ENCODE data around the gene THRB.

The THRB gene

DNA sequence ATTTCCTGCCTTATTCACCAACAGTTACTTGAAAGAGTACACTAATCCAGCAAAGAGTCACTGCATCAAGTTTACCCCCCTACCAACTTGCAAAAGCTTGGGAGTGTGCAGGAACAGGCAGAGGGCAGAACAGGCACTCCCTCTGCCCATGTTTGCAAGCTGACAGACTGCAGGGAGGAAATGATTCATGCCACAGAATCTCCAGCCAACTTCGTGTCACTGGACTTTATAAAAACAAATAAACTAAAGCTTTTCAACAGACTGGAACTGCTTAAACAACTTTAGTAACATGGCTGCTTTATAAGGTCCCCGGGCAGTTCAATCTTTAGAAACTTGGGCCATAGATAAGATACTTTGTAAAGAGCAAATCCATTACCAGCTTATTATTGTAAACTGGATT lies 129.5 kb downstream of the THRB start:
- H3K36me3 Mint-ChIP-seq (ENCODE audit: low read depth), result no peaks in the 10 kb centered on the region
- H3K4me3 Mint-ChIP-seq, result no peak overlapping the region

DNA sequence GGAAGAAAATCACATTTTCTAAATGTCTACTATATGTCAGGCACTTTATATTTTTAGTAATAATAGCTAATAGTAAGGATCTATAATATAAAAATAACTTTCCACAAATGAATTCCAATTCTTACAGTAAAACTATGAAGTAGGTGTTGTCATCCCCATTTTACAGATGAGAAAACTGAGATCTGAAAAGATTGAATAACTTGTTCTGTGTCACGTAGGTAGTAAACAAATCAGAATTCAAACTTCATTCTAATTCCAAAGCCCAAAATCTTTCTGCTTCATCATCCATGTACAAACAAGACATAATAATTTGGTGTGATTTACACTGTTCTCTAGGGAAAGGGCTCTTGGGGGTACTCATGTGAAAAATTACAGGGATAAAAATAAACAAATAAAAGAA lies 130.3 kb downstream of the THRB start:
- no peak for DNase-seq
- no peak overlapping the region for H3K27ac Mint-ChIP-seq
- H3K36me3 Mint-ChIP-seq (ENCODE audit: low read depth), result no peaks in the 10 kb centered on the region
- no peaks in the 10 kb centered on the region for H3K27me3 Mint-ChIP-seq
- no peaks in the 10 kb centered on the region for H3K4me1 Mint-ChIP-seq (ENCODE audit: low read depth)
- no peaks in the 10 kb centered on the region for H3K9me3 Mint-ChIP-seq
- no peak overlapping the region for H3K4me3 Mint-ChIP-seq

More for the DNA sequence above, 129.5 kb downstream of the THRB start:
- DNase-seq, result no peak
- Mint-ChIP-seq H3K27me3 (no peaks in the 10 kb centered on the region), H3K9me3 (no peaks in the 10 kb centered on the region), H3K4me1 (ENCODE audit: low read depth) (no peaks in the 10 kb centered on the region), H3K27ac (no peak overlapping the region)

DNA sequence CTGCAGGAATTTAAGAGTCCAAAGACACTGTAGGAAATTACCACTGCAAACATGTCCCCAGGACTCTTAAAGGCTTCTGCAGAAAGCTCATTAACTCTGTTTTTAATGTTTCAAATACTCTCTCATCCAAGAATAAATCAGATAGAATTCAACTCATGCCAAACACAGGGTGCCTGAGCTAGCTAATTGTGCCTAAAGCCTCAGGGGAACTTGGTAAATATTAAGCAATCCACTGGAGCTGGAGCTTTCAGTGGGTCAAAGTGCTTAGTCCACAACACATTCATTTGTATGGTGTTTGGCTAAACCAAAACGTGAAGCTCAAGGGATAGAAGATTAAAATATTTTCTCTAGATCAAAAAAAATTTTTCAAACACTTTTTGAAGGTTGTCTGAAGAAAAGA lies 131.4 kb downstream of the THRB start:
- H3K9me3 Mint-ChIP-seq, result no peaks in the 10 kb centered on the region
- no peaks in the 10 kb centered on the region for H3K36me3 Mint-ChIP-seq (ENCODE audit: low read depth)
- no peak overlapping the region for H3K27ac Mint-ChIP-seq
- H3K4me1 Mint-ChIP-seq (ENCODE audit: low read depth), result no peaks in the 10 kb centered on the region
- no peaks in the 10 kb centered on the region for H3K27me3 Mint-ChIP-seq
- H3K4me3 Mint-ChIP-seq, result no peak overlapping the region
- no peak for DNase-seq

DNA sequence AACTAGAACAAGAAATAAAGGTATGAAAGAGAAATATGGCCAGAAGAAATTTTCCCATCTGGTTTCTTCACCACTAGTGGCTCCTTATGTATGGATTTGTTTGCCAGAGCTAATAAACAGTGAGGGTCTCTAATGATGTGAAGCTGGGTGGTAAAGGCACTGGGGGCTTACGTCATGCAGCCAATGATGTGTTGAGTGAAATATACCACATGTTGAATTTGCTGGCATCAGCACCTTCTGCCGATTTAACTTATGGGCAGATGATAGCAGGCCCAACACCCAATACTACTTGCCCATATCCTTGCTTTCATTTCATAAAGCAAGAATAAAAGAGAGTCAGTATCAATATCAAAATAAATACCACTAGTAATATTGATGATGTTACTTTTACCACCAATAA lies 133.0 kb downstream of the THRB start:
- H3K4me1 Mint-ChIP-seq (ENCODE audit: low read depth), result no peaks in the 10 kb centered on the region
- no peak overlapping the region for H3K27ac Mint-ChIP-seq
- H3K9me3 Mint-ChIP-seq, result no peaks in the 10 kb centered on the region
- DNase-seq, result no peak
- H3K36me3 Mint-ChIP-seq (ENCODE audit: low read depth), result no peaks in the 10 kb centered on the region
- no peaks in the 10 kb centered on the region for H3K27me3 Mint-ChIP-seq
- H3K4me3 Mint-ChIP-seq, result no peak overlapping the region

DNA sequence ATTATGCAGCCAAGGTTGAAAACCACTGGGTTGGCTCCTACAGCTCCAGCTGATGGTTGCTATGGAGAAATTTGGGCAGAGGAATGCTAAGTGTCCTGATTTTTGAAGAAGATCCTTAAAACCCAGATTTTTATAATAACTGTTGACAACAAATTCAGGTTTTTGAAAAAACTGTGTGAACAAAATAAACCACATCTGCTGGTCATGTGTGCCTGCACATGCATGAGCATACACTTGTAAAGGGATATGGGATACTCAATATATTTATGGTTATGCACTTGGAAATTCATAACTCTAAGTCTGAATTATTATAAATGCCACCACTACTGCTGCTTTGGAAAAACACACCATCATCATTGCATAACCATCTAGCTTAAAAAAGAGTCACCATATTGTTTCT lies 133.7 kb downstream of the THRB start:
- Mint-ChIP-seq H3K4me3 (no peak overlapping the region), H3K36me3 (ENCODE audit: low read depth) (no peaks in the 10 kb centered on the region), H3K27me3 (no peaks in the 10 kb centered on the region), H3K4me1 (ENCODE audit: low read depth) (no peaks in the 10 kb centered on the region), H3K27ac (no peak overlapping the region), H3K9me3 (no peaks in the 10 kb centered on the region)
- no peak for DNase-seq

DNA sequence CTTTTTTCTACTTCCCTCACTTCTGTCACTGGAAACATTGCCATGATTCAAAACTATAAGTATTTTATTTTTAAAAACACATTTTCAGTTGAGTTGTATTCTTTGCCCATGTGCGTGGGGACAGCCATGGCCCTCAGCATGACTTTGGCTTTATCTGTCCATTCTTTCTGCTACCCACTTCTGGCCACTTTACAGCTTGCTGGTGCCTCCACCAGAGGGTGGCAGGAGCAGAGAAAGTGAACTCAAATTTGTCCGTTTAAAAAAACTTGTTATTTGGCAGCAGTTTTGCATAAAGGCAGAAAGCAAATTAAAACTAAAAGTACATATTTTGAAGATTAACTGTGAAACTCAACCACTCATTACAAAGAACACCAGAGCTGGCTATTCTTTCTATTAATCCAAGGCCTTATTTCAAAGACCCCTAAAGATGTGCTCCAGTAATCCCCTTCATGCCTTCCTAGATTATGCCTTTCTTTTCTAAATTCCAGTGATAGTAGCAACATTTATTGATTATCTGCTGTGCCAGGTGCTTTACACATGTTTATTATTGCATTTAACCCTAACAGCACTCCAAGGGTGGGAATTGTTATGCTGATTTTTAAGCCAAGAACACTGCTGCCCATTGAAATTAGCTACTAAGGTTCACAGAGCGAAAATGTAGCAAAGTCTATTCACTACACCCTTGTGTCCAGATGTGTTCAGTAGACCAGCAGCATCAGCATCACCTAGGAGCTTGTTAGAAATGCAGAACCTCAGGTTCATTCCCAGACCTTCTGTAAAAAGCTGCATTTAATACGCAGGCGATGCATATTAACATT lies 134.8 kb downstream of the THRB start:
- H3K27me3 Mint-ChIP-seq, result no peaks in the 10 kb centered on the region
- DNase-seq, result no peak
- H3K27ac Mint-ChIP-seq, result no peak overlapping the region
- H3K36me3 Mint-ChIP-seq (ENCODE audit: low read depth), result no peaks in the 10 kb centered on the region
- H3K4me1 Mint-ChIP-seq (ENCODE audit: low read depth), result no peaks in the 10 kb centered on the region
- H3K9me3 Mint-ChIP-seq, result no peaks in the 10 kb centered on the region
- no peak overlapping the region for H3K4me3 Mint-ChIP-seq

DNA sequence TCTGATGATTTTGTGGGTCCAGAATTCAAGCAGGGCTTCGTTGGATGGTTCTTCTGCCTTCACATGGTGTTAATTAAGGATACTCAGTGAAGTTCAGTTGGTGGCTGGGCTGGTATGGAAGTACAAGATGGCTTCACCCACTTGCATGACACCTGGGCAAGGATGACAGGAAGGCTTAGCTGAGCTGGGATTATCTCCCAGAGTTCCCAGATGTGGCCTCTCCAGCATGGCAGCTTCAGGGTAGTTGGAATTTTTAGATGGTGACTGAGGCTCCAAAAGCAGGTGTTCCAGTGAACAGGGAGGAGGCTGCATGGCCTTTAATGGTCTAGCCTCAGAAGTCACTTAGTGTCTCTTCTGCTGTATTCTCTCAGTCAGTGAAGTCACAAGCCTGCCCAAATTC lies 135.5 kb downstream of the THRB start:
- Mint-ChIP-seq H3K27ac (no peak overlapping the region), H3K9me3 (no peaks in the 10 kb centered on the region), H3K27me3 (no peaks in the 10 kb centered on the region), H3K4me1 (ENCODE audit: low read depth) (no peaks in the 10 kb centered on the region), H3K36me3 (ENCODE audit: low read depth) (no peaks in the 10 kb centered on the region), H3K4me3 (no peak overlapping the region)
- no peak for DNase-seq

DNA sequence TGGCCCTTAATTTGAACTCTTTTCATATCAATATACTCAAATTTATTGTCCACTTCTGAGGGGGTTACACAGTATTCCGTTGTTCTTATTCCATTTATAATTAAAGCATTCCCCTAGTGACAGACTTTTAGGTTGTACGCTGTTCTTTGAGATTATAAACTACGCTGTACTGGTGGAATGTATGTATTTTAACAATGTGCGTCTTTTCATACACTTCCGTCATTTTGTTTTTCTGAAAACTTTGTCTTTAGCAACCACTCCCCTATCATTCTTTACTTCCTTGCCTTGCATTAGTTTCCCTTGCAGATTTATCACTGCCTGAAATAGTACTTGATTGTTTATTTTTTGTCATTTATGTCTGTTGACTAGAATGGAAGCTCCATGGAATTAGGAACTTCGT lies 137.0 kb downstream of the THRB start:
- Mint-ChIP-seq H3K27ac (no peak overlapping the region), H3K4me1 (ENCODE audit: low read depth) (no peaks in the 10 kb centered on the region), H3K9me3 (no peaks in the 10 kb centered on the region), H3K4me3 (no peak overlapping the region), H3K27me3 (no peaks in the 10 kb centered on the region), H3K36me3 (ENCODE audit: low read depth) (no peaks in the 10 kb centered on the region)
- no peak for DNase-seq

DNA sequence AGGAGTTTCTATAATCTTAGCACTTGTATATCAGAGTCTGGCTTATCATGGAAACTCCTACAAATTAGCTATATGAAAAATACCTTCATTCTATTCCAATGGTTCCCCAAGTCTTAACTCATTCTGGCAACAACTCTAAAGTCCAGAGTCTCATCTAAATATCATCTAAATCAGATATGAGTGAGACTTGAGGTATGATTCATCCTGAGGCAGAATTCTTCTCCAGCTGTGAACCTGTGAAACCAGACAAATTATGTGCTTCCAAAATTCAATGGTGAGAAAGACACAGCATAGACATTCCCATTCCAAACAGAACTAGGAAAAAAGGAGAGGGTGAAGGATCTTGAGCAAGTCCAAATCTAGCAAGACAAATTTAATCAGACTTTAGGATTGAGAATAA lies 138.8 kb downstream of the THRB start:
- Mint-ChIP-seq H3K36me3 (ENCODE audit: low read depth) (no peaks in the 10 kb centered on the region), H3K4me1 (ENCODE audit: low read depth) (no peaks in the 10 kb centered on the region), H3K4me3 (no peak overlapping the region), H3K27ac (no peak overlapping the region), H3K9me3 (no peaks in the 10 kb centered on the region), H3K27me3 (no peaks in the 10 kb centered on the region)
- DNase-seq, result no peak

DNA sequence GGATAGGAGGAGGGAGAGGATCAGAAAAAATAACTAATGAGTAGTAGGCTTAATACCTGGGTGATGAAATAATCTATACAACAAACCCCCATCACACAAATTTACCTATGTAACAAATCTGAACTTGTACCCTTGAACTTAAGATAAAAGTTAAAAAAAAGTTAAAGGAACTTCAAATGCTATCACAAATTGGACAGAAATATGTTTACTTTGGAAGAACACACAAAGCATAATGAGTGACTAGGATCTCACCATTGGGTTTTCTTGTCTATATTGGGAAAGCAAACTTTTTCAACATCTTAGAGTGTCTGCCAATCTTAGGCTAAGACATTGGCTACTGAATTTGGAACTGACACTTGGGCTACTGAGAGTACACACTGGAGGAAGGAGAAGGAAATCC lies 140.4 kb downstream of the THRB start:
- no peaks in the 10 kb centered on the region for H3K9me3 Mint-ChIP-seq
- H3K36me3 Mint-ChIP-seq (ENCODE audit: low read depth), result no peaks in the 10 kb centered on the region
- no peak for DNase-seq
- no peak overlapping the region for H3K4me3 Mint-ChIP-seq
- H3K27me3 Mint-ChIP-seq, result no peaks in the 10 kb centered on the region
- no peaks in the 10 kb centered on the region for H3K4me1 Mint-ChIP-seq (ENCODE audit: low read depth)
- H3K27ac Mint-ChIP-seq, result no peak overlapping the region

DNA sequence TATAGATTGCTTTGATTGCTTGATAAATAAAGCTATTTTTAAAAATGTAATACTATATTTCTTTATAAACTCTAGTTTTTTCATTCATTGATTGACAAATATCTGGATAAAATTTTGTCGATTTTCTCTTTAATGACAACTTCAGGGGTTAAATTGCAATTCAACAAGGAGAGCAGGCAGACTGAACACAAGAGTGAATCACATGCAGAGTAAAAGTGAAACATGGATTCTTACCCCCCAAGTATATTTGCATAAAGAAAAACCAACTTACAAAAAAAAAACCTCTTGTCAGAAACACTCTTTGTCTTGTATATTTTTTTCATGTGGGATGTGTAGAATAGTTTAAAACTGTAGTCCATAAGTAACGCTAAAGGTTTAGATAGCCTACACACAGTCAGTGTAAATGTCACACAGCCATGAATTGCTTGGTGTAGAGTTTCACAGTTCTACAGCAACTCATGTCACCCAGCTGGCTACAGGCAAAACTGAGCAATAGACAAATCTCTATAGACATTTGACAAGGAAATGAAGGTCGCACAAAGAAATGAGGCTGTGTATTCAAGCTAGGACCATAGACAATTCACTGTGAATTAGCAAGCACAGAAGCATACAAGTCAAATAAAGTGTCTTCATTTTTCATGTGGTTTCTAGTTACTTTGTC lies 141.6 kb downstream of the THRB start:
- Mint-ChIP-seq H3K4me1 (ENCODE audit: low read depth) (no peaks in the 10 kb centered on the region), H3K9me3 (no peaks in the 10 kb centered on the region), H3K27ac (no peak overlapping the region), H3K4me3 (no peak overlapping the region), H3K27me3 (no peaks in the 10 kb centered on the region), H3K36me3 (ENCODE audit: low read depth) (no peaks in the 10 kb centered on the region)
- DNase-seq, result no peak

DNA sequence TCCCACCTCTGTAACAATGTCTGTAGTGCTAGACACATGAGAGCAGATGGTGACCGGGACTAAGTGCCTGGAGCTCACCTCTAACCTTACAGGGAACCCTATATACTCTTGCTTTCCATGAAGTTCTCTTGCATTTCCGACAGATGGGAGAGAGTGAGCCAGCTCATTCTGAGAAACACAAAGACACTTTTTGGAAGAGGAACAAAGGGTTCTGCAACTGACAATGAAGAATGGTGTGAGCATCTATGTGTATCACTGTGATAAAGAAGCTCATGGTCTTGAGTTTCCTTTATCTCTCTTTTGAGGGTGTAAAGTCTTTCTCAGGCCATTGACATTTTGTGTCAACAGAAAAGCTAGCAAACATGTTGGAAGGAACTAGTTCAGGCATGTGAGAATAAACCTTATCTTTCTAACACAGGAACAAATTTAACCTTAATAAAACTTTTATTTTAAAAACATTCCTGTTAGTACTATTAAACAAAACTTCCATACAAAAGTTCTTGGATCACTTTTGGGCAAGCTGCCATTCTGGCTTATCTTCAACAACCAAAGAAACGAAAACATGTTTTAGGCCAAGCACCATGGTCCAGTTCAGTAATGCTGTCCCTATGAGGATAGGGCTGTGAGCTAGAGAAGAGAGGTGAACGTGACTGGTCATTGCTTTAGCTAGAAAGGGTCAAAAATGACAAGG lies 142.7 kb downstream of the THRB start:
- Mint-ChIP-seq H3K27me3 (no peaks in the 10 kb centered on the region), H3K36me3 (ENCODE audit: low read depth) (no peaks in the 10 kb centered on the region), H3K9me3 (no peaks in the 10 kb centered on the region), H3K4me1 (ENCODE audit: low read depth) (no peaks in the 10 kb centered on the region), H3K4me3 (no peak overlapping the region), H3K27ac (no peak overlapping the region)
- no peak for DNase-seq

DNA sequence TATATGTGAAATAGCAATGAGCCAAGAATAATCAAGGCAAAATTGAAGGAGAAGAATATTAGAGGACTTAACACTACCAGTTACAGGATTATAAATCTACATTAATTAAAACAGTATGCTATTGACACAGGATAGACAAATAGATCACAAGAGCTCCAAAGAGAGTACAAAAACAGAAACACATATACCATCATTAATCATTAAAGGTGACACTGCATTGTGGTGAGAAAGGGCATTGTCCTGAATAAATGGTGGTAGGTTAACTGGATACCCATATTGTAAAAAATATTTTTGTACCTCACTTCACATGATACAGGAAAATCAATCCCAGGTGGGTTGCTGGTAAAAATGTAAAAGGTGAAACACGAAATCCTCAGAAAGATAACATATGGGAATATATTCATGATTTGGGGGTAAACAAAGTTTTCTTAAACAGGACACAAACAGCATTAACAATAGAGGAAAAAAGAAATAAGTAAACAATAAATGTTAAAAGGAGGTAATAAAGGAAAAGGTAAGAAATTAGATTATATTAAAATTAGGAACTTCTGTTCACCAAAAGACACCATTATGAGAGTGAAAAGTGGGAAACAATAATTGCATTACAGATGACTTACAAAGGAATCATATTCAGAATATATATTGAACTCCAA lies 145.2 kb downstream of the THRB start:
- no peak overlapping the region for H3K4me3 Mint-ChIP-seq
- H3K9me3 Mint-ChIP-seq, result no peaks in the 10 kb centered on the region
- no peaks in the 10 kb centered on the region for H3K4me1 Mint-ChIP-seq (ENCODE audit: low read depth)
- no peak overlapping the region for H3K27ac Mint-ChIP-seq
- DNase-seq, result no peak
- no peaks in the 10 kb centered on the region for H3K27me3 Mint-ChIP-seq
- H3K36me3 Mint-ChIP-seq (ENCODE audit: low read depth), result no peaks in the 10 kb centered on the region

DNA sequence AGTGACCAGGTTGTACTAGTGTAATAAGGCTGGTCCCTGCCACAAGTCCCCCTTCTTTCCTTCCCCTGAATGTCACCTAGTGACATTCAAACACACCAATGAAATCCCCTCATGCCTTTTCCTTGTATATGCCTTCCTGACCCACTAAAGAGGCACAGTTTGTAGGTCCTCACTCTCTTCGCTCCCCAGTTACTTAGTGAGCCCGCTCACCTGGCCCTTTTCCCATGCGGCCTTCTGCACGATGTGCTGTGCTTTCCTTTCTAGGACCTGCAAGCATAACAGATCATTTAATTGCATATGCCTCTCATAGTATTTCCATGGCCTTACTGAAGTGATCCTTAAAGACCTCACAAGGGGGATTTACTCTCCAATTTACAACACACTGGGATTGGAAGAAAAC lies 146.3 kb downstream of the THRB start:
- no peak for DNase-seq
- H3K27ac Mint-ChIP-seq, result no peak overlapping the region

More for the DNA sequence above, 146.3 kb downstream of the THRB start:
- no peaks in the 10 kb centered on the region for H3K9me3 Mint-ChIP-seq
- H3K36me3 Mint-ChIP-seq (ENCODE audit: low read depth), result no peaks in the 10 kb centered on the region
- H3K27me3 Mint-ChIP-seq, result no peaks in the 10 kb centered on the region
- no peak overlapping the region for H3K4me3 Mint-ChIP-seq
- H3K4me1 Mint-ChIP-seq (ENCODE audit: low read depth), result no peaks in the 10 kb centered on the region
